NCI-H1048 (cell line): ENCODE data around the gene MACROD2.

Source experiments
- DNase-seq: peaks from one replicate; lab custom pipeline; 2025; lab: John Stamatoyannopoulos, UW

The MACROD2 gene

GRCh38 chr20:15628851-15629353 lies 1633.6 kb downstream of the MACROD2 start:
- DNase-seq: no peak

DNA sequence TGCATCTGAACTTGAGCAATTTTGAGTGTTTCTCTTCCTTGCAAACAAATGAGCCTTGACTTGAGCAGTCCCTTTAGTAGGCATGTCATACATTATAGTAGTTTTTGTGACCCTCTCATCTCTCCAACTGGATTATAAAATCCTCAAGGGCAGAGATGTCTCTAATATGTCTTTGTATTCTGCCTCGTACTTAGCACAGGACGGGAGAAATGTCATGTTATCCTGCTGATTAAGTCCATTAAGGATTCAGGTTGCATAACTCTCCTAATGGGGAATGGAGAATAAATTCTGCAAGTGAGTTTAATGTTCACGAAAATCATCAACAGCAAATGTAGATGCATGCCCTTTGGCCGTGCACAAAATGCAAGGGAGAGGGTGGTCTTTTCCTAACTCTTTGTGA lies 1635.0 kb downstream of the MACROD2 start:
- no peak for DNase-seq

DNA sequence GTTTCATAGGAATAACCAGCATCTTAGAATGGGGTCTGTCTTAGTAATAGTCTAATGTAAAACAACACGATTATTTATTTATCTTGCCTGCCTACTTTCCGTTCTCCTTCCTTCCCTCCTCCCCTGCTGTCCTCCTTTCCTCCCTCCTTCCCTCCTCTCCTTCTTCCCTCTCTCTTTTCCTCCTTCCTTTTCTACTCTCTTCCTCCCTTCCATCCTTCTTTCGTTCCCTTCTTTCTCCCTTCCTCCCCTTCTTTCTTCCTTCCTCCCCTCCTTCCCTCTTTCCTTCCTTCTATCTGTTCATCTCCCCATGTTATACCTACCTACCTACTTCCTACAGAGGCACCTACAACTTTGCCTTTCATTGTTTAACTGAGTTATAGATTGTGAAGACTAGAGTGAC lies 1637.4 kb downstream of the MACROD2 start:
- DNase-seq: no peak

- no peak for DNase-seq
Observed at GRCh38 chr20:15634102-15634501, 1638.8 kb downstream of the MACROD2 start.

DNA sequence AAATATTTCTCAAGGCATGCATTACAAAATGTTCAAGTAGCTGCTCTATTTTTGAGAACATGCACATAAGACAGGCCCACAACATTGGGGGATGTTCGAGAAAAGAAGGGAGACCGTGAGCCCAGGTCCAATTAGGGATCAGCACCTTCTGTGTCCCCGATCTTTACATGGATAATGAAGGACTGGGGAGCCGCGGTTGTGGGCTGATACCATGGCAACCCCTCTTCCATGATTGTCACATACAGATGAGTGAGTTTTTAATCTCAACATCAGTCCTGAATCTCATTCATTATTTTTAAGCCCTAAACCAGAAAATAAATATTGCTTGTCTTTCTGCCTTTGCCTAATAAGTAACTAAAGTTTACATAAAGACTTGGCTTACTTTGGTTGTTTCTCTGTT lies 1642.2 kb downstream of the MACROD2 start:
- DNase-seq: no peak

DNA sequence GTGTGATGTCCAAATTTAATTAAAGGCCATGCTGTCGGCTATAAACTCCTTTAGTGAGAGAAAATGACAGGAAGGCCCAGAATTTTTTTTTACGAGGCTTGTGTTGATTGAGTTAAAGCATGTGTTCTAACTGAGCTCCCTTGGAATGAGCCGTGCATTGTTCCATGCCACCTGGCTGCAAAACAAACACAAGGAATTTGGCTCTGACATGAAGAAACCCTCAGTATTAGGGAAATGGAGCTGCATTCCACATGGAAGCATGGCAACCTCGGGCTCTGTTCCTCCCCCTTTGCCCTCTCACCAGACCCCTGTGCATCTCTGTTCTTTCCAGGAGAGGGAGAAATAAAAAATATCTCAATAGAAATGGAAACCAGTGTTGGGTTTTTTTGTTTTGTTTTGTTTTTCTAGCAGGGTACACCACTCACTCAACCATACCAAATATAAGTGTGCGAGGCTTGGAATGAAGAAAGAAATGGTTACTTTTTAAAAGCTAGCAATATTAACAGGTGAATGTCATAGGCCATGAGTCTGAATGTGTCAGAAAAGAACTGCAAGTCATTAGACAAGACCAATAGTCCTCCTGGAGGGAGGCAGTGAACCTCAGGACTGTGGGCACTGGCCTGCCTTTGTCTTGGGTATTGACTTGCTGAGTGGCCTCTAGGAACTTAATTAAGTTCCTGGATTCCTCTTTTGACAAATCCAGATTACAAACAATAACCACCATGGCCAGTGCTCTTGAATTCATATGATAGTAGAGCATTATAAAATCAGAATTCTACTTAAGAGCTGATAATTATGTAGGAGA lies 1642.8 kb downstream of the MACROD2 start:
- DNase-seq: no peak

- DNase-seq: no peak
Observed at GRCh38 chr20:15638816-15639215, 1643.5 kb downstream of the MACROD2 start.

- no peak for DNase-seq
Observed at GRCh38 chr20:15639839-15640238, 1644.5 kb downstream of the MACROD2 start.

- no peak for DNase-seq
Observed at GRCh38 chr20:15642109-15642508, 1646.8 kb downstream of the MACROD2 start.

GRCh38 chr20:15642676-15643075 lies 1647.4 kb downstream of the MACROD2 start:
- no peak for DNase-seq

GRCh38 chr20:15643713-15644112 lies 1648.4 kb downstream of the MACROD2 start:
- no peak for DNase-seq

- no peak for DNase-seq
Observed at GRCh38 chr20:15645816-15646215, 1650.5 kb downstream of the MACROD2 start.

DNA sequence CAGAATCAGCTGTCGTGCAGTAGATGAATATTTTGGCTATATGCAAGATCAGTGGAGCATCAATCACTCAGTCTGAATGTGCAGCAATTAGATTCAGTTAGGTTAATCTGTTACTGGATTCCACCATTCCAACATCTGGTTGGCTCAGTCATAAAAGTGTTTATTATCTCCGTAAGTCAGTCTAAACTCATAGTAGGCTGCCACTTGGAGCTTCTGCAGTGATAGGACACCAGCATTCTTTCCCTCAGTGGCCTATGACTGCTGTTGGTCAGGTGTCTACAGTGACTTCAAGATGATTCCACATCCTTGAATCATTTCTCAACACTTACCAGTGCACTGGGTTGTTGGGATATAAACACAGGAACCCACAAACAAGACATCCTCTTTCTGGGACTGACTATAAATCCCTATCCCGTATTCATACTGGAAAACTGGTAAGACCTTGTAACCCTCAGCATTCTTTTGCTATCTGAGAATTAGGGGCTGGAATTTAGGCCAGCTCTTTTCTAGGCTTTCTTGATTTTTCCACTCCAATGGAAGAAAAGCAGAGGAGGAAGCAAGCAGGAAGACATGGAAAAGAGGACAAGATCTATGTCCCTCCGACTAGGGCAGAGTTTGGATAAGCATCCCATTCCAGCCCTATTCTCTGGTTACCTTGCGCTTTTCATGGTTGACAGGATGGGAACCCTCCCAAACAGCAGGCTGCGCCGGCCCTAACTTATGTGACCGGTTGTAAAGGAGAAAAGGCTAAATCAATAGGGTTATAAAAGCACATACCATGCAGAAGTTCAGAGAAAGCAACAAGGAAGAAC lies 1658.3 kb downstream of the MACROD2 start:
- DNase-seq: no peak

DNA sequence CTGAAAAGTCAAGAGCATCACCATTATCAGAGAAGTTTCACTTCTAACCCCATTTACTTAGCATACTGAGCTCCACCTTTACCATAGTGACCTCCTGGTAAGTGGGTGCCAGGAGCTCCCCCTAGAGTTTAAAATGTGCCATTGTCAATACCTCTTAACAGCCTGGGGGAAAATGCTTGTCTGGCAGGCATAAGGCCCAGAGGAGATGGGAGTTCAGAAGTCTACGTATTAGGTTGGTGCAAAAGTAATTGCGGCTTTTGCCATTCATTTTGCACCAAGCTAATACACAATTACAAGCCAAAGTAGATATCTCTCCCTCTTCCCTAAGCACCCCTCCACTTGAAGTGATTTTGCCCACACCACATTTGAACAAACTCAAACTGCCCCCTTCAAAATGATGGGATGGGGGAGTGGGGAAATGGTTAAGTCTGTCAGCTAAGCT lies 1658.9 kb downstream of the MACROD2 start:
- no peak for DNase-seq

DNA sequence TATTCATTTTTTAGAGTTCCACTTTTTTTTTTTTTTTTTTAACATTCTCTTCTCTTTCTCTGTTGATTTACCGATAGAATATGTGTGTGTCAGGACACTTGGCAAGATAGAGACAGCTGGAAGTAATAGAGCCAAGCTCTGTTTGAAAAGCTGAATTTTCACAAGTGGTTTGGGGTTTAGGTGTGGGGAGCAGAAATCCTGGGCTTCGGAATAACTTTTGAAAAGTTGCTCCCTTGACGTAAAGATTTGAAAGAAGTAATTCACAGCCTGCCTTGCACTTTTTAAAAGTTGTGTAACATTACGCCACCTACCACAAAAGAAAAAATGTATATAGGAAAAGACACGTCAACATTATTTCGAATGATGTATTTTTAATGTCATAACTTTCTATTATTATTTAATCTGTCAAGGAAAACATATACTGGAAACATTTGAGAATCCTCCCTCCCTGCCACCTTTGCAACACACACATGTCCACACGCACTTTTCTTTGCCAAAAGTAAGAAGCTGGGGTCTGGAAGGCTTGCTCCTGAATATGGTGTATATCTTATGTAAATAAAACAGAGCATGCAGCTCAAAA lies 1660.1 kb downstream of the MACROD2 start:
- DNase-seq: no peak

DNA sequence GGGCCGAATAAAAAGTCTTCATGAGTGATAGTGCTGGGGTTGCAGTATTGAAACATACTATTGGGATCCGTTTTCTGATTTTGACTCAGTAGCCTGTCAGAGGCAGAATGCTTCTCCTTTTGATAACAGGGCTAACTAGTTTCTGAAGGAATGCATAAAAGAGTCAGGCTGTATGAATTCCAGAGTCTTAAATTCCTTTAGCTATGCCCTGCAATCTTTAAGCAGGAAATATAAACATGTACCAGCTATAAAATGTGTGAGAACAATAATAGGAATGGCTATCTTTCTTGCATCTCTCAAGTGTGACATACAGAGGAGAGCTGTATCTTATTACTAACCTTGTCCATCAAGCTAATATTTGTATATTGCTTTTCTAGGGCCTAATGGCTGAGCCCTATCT lies 1660.8 kb downstream of the MACROD2 start:
- no peak for DNase-seq

DNA sequence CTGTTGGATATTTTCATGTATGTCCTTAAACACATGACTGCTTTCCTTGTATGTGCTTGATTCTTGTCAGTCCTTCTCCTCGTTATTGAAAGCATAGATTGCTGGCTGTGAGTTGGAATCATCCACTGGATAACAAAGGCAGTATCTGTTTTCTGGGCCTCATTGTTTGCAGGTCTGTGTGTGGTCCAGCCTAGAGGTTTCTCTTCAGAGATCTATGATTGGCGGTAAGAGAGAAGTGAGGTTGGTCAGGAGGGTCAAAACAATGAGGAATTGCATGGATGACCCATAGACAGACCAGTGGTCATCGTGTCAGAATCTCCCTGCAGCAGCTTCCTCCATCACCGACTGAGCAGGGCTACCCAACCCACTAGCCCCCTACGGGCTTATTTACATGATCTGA lies 1663.0 kb downstream of the MACROD2 start:
- DNase-seq: no peak

GRCh38 chr20:15673206-15673605 lies 1677.9 kb downstream of the MACROD2 start:
- DNase-seq: no peak

GRCh38 chr20:15674253-15675060 lies 1679.1 kb downstream of the MACROD2 start:
- no peak for DNase-seq

DNA sequence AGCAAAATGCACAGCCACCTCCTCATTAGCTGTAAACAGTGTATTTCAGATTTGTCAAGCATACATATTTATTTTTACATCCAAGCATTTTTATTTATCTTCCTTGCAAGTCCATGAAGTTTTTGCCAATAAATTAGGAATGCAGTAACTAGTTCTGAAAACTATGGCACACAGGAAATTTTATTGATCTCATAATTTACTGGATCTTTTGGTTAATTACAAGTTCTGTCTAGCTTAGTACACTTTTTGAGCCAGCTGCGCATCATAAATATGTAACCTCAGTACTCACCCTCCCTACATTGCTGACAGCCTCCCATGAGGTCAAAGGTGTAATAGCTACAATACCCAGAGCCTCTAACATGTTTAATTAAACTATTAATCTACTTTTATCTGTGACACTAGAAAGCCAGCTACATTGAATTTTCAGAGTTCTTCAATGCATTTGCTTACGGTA lies 1679.8 kb downstream of the MACROD2 start:
- no peak for DNase-seq

- no peak for DNase-seq
Observed at GRCh38 chr20:15675813-15676484, 1680.6 kb downstream of the MACROD2 start.
